Raji (cell line): ENCODE data around the gene NUDT17.

Experiments used
- POLR2A ChIP-seq: IDR thresholded peaks from 2 replicates; pipeline ENCODE4 v1.6.1; 2011; ENCODE audit warnings: low read depth, low read length, control low read depth; ENCODE audit not compliant: insufficient read depth

The NUDT17 gene

DNA sequence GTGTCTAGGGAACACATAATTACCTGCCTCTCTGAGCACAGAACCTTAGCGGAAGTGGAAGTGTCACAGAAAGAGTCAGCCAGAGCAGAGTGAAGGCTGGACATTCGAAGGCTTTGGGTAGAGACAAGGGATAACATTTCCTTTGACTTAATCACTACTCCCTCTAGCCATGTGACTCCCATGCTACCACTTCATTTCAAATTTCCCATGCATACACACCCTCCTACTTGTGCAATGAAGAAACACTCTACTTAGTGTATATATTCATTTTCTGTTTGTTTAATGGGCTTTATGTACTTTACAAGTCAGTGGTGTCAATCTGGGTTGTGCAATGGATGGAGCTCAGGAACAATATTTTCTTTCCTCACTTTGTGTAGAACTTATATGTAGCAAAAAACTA is 33.3 kb downstream of the NUDT17 start:
- no peak for TF ChIP-seq POLR2A

DNA sequence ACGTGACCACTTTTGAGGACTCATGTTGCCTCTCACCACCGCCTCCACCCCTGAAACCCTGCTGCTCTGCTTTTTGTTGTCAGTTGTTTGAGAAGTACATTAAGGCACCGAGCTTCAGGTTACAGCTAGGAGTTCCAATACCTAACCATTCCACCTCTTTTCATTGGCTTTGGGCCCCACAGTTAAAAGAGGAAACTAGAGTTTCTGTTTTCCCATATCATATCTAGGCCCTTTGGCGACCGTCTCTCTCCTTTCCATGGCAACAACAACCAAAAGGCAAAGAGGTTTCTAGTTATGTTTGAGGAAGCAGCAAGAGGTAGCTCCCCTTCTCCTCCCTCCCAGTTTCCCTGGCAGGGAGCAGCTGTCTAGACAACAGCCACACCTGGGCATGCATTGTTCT is 34.3 kb downstream of the NUDT17 start:
- no peak for TF ChIP-seq POLR2A

- no peak for TF ChIP-seq POLR2A
These were observed 39.2 kb downstream of the NUDT17 start for GRCh38 chr1:145884675-145885074.

DNA sequence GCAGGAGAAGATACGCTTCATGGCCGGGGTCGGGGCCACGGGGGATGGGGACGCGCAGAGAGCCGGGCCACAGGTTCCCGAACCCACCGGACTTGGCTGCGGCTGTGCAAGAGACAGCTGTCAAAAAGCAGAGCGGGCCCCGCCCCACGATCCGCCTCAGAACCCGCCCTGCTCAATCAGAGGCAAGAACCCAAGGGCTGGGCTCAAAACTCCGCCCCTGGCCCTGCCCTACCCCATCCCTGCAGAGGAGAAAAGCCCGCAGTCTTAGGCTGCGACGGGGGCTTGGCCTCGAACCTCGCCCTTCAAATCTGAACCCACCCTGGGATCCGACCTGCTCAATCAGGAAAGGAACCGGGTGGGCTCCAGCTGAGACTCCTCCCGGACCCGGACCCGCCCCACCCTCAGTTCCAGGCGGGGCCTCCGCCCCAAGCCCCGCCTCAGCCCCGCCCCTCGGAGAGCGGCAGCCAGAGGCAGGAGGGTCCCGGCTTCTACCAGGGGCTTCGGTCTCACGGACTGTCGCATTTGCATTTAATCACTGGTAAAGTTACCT is 40.4 kb downstream of the NUDT17 start, which contains the start of gene ANKRD35:
ANKRD35 (minus strand) TSS at position 129 of the 550 bp plus-strand sequence; CDS start at position 21, 108 bp downstream.
- TF ChIP-seq POLR2A: no peak

DNA sequence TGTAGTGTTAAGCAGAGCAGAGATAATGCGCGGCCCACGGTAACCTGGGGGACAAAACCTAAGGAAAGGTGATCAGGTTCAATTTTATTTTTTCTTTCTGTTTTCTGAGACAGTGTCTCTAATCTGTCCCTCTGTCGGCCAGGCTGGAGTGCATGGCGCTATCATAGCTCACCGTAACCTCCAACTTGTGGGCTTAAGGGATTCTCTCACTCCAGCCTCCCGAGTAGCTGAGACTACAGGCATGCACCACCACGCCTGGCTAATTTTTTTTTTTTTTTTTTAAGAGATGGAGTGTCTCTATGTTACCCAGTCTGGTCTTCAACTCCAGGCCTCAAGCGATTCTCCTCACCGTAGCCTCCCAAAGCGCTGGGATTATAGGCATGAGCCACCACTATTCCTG is 41.0 kb downstream of the NUDT17 start:
- no peak for TF ChIP-seq POLR2A

DNA sequence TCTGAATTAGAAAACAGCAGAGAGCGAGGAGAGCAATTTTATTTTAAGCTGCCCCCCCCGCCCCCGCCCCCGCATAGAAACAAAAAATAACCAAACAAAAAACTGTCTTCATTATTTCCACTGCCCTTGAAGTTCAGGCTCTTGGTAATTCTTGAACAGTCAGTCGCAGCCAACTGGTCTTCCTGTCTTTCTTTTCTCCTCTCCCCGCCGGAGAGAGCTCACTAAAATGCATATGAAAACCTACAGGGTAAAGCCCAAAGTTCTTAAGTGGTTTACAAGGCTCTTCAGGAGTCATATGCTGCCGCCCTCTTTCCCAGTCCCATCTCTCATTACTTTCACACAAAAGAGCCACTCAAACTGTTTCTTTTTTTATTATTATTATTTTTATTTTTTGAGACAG is 41.4 kb downstream of the NUDT17 start:
- no peak for TF ChIP-seq POLR2A

DNA sequence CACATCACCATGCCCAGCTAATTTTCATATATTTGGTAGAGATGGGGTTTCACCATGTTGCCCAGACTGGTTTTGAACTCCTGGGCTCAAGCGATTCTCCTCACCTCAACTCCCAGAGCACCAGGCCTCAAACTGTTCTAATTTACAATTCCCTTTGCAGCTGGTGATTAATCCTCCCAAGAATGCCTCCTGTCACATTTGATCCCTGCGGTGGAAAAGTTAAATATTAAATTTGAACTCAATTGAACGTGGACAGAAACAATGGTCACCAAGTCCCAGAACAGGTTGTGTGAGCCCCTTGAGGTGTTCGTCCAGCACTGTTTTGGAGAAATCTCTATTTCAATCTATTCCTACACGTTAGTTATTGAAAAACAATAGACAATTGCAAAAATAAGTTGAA is 42.2 kb downstream of the NUDT17 start:
- no peak for TF ChIP-seq POLR2A

- TF ChIP-seq POLR2A: no peak
These were observed 44.3 kb downstream of the NUDT17 start for GRCh38 chr1:145889722-145890121.

- TF ChIP-seq POLR2A: no peak
These were observed 45.7 kb downstream of the NUDT17 start for GRCh38 chr1:145891143-145891542.

DNA sequence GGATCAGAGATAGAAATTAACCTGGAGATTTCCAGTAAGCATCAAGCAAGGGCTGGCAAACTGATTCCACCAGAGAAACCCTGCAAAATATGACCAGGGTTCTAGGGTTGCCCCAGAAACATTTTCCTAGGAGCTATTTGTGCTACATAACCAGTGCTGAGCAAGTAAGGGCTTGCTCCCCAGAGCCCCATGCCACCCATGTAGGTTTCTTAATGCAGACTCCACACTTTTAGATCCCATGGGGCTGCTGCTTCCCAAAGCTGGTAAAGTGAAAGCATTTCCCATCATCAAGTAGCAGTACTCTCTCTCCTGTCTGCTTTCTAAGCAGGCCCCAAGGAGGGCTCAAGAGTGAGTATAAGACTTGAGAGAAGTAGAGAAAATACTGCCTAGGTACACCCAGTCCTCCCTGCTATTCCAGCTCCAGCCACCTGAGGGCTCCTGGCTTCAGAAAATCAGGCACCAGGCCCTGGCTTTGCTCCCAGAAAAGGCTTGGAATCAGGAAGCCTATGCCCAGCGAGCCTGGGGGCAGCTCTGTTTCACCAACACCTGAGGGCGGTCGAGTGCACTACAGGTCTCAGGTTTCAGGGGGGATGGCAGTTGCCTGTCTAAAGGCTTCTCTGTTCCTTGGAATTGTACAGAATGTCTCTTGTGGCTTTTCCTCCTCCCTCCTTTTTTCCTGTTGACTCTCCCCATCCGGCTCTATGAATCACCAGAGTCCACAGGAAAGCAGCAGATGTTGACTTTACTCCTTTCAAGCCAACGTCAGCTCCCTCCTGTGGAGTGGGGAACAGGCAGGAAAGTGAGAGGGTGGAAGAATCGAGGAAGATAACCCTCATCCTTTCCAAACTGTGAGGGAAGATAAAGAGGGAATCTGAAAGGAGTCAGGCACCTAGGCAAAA is 46.4 kb downstream of the NUDT17 start:
- TF ChIP-seq POLR2A: no peak

DNA sequence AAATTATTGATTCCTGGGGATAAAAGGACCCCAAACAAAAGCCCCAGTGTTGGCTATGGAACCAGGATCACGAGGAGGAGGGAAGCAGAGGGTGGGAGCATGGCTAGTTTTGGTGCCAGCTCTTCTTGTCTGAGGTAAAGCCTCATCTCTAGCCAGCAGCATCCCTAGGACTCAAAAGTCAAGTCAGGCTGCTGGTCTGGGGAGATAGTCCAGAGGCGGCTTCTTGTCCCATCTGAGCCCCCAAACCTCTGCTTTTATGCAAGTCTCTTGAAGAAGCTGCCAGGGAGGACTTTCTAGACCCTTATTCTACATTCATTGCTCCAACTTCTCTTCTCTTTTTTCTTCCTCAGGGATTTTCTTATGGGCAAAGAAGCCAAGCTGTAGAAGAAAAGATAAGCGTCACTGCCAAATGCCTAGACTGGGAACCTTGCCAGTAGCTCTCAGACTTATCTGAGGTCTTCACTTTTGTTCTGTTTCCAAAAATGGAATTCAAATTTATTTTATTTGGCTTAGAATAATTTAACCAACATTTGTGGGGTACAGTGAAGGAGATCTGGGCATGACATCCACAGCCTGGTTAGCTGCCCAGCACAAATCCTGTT is 47.2 kb downstream of the NUDT17 start:
- no peak for TF ChIP-seq POLR2A

DNA sequence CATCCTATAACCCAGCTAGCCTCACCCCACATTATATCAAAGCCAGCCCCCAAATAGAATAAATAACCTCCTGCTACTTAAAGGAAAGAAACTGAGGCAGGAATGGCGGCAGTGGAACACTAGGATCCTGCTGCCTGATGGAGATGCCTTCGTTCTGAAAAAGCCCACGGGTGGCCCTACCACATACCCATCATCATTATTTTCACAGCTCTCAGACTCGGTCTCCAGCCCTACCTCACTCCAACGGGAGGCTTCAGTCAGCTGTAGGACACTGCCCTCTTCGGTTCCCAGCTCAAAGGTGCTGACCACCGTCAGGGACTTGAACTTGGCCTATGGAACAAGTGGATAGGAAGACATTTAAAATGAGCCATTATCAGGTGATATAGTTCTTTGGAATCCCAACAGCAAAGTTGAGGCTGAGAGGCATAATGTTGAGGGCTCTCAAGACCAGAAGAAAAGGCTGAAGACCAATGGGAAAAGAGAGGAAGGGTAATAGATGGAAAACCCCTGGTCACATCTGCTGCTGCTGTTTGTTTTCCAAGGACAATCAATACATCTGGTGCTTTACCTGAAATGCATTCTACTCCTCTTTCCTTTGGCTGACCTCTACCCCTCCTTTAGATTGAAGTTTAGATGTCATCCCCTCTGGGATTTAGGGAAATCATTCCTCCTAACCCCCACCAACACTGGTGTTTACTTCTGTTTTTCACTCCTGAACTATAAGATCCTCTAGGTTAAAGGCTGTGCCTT is 48.1 kb downstream of the NUDT17 start:
- TF ChIP-seq POLR2A: no peak

GRCh38 chr1:145895471-145895870 is 50.0 kb downstream of the NUDT17 start:
- no peak for TF ChIP-seq POLR2A

DNA sequence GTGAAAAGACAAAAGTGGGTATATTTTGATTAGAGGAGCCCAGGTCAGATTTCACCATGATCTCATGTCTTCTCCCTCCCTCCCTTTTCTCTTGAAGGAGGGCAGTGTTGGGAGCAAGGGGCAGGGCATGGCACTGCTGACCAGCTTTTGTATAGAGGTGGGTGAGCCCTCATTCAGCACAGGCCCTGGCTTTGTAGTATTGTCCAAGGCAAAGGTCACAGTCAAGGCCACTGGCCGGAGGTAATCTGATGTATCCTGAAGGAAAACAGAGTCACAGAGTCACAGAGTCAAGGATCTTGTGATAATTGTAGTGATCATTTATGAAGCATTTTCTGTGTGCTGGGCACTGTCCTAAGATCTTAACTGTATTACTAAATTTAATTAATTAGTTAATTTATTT is 52.5 kb downstream of the NUDT17 start:
- no peak for TF ChIP-seq POLR2A
